MM.1S (cell line): ENCODE data around the gene CYB5R3.

Experiments
- CTCF ChIP-seq: fragments of 300-600 bp; sonication (generic); IDR thresholded peaks from 2 replicates; pipeline ENCODE4 v1.5.1; 2016; ENCODE audit warnings: antibody characterized with exemption, low read length, mixed read lengths
- EZH2 ChIP-seq: fragments of 300-600 bp; sonication (generic); optimal IDR thresholded peaks from 2 replicates; pipeline ENCODE3; 2017; ENCODE audit warnings: low read depth, mild to moderate bottlenecking, antibody characterized with exemption, low read length, mixed read lengths

GRCh38 chr22:42587588-42588175 is 61.5 kb downstream of the CYB5R3 start:
- TF ChIP-seq CTCF (no peak), EZH2 (no peak)
